DOHH2 (cell line): ENCODE measurements around the gene ZC3H4.

ENCODE experiments used
- CTCF ChIP-seq: fragments of 200-600 bp; sonication (generic); IDR thresholded peaks from one replicate; pipeline ENCODE4 v1.5.1; 2014; ENCODE audit warnings: antibody characterized with exemption, mild to moderate bottlenecking, low read depth, low read length; ENCODE audit not compliant: poor library complexity, severe bottlenecking
- EZH2phosphoT487 ChIP-seq: fragments of 200-600 bp; sonication (generic); IDR thresholded peaks from 2 replicates; pipeline ENCODE4 v1.6.1; 2017; ENCODE audit warnings: borderline replicate concordance, mild to moderate bottlenecking, antibody characterized with exemption, low read length, moderate library complexity, mixed read lengths

- no peak for TF ChIP-seq CTCF
- TF ChIP-seq EZH2phosphoT487 = no peak
Measured at GRCh38 chr19:47161876-47162489, 48.4 kb upstream of the ZC3H4 start.
